HG03442 (cell line): ENCODE data around the gene TAS1R2.

Source experiments
- ATAC-seq: cut with Tn5 transposase; IDR thresholded peaks from one replicate; pipeline ENCODE4 v1.9.1; 2021; ENCODE audit warnings: mild to moderate bottlenecking, moderate library complexity; ENCODE audit not compliant: unreplicated experiment

Gene TAS1R2

DNA sequence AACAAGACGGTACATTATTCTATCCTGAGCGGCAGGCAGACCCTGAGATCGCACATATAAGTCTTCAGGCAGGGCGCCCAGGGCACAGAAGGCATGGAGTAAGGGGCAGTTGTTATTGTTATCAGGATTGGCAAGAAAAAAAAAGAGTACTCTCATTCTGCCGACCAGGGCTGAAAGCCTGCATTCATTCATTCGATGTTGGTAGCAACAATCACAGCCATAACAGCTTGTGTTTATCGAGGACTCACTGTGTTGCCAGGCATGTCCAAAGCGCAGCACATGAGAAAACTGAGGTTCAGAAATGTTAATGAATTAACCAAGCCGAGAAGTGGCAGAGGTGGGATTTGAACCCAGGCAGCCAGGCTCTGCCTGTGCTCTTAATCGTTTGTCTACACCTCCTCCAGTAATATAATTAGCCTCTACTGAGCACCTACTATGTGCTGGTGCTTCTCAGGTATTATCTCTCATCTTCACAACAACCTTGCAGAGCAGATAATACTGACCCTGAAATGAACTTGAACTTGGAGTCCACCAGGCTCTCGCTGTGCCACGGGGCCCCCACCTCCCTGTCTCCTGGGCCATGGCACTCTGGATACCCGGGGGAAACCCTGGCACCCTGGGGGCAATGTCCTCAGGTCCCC is 56.2 kb downstream of the TAS1R2 start:
- no peak for ATAC-seq

DNA sequence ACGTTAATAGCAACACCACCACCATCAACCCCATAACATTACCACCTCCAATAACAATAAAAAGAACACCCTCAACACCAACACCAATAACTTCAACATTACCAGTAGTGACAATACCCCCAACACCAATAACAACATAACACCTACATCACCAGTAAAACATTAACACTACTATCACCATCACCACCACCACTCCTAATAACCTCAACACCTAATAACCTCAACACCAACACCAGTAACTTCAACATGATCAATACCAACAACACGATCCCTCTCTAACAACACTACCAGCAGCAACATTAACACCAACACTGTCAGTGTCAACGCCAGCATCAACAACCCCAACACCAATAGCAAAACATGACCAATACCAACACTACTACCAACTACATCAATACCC is 57.2 kb downstream of the TAS1R2 start:
- no peak for ATAC-seq

DNA sequence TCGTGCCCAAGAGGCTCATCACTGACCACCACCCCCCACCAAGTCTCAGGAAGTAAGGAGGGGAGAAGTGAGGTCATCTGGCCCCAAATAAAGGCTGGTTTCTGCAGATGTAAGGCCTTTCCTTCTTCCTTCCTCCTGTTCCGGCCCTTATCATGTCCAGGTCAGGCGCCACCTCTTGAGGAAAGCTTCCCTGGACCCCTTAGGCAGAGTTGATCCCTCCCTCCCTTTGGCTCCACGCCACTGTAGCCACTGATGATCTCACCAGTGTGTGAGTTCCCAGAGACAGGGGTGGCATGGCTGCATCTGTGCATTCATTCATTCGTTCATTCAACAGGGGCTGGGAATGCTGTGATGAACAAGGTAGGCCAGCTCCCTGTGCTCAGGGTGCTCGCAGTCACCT is 59.2 kb downstream of the TAS1R2 start:
- no peak for ATAC-seq

DNA sequence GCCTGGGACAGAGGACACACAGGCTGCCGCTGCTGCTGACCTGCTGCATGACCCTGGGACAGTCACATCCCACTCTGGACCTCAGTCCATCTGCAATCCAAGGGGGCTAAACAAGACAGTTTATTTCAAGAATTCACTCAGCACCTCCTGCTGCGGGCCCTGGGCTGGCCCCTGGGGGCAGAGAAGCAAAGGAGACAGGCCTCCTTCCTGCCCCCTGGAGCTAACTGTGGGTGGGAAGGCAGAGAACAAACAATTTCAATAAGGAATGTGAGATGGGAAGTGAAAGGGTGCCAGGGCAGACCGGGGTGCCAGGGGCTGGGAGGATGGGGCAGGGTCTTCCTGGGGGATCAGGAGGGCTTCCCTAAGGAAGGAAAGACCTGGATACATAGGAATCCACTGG is 60.0 kb downstream of the TAS1R2 start:
- ATAC-seq, result no peak

DNA sequence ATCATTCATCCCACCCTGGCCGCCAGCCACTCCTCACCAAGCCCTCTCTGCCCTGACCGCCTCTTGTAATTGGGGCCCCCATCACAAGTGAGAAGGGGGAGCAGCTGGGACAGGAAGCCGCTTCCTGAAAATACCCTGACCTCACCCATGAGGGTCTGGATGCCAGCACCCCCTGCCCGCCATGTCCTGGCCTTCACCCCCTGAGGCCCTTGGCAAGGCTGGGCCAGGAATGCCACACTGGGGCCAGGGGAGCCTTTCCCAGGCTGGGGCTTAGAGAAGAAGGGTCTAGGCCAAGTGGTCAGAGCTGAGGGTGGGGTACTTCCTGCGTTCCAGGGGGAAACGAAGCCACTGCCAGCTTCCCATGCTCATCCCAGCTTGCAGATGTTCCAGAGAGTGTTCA is 60.5 kb downstream of the TAS1R2 start:
- no peak for ATAC-seq

DNA sequence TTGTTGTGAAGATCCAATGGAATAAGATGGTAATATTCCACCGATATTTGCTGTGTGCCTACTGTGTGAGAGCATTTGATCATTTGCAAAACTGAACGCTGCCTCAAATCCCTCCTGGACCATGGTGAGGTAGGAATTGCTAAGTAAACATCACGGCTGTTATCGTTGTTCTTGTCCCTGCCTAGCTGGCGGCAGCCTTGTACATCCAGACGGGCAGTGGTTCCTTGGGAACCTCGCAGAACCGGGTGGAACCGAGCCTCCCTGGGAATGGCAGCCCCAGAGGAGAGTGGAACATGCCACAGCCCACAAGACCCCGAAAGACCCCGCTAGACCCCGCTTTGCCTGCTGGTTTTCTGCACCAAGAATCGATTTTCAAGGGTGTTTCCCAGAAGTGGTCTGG is 60.9 kb downstream of the TAS1R2 start:
- no peak for ATAC-seq

DNA sequence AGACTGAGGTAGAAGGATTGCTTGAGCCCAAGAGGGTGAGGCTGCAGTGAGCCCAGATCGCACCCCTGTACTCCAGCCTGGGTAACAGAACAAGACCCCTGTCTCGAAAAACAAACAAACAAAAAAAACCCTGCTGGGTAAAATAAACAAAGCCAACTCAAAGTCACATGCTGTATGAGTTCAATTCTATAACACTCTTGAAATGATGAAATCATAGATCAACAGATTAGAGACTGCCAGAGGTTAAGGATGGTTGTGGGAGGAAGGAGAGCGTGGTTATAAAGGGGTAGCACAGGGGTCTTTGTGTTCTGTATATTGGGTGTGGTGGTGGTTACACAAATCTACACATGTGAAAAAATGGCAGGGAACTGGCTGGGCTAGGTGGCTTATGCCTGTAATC is 62.5 kb downstream of the TAS1R2 start:
- no peak for ATAC-seq

DNA sequence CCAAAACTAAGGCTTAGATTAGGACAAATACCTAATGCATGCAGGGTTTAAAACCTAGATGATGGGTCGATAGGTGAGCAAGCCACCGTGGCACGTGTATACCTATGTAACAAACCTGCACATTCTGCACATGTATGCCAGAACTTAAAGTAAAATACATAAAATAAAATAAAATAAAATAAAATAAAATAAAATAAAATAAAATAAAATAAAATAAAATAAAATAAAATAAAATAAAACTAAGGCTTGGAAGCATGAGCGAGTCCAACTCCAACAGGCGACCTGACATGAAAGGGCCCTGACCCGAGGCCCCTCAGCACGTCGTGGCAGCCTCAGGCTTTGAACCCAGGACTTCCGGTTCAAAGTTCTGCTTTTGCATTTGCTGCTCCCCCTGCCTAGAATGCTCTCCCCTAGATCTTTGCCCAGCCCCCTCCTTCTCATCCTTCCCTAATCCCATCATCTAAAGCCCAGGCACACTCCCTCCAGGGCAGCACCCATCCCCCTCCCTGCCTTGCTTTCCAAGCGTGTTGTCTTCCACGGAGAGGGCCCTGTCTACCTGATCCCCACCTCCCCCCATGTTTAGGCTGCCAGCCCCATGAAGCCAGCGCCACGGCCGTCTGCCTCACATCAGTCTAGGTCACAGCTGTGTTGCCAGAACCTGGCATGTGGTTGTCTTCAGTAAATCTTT is 64.3 kb downstream of the TAS1R2 start:
- no peak for ATAC-seq

DNA sequence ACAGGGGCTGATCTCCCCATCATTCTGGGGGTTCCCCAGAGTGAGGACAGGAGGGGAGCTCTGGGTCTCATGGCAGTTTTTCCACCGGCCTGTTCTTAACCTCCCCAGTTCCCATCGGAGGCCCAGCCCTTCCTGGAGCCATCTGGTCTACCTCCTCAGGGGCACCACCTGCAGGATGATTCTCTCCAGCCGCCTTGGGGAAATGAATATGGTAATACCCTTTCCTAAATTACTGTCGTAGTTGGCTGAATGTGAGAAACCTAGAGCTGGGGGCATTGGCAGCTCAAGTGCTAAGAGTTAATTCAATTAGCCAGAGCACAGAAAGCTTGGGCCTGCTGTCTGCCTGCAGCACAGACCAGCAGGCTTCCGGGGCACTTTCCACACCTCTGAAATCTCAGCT is 64.9 kb downstream of the TAS1R2 start:
- no peak for ATAC-seq

DNA sequence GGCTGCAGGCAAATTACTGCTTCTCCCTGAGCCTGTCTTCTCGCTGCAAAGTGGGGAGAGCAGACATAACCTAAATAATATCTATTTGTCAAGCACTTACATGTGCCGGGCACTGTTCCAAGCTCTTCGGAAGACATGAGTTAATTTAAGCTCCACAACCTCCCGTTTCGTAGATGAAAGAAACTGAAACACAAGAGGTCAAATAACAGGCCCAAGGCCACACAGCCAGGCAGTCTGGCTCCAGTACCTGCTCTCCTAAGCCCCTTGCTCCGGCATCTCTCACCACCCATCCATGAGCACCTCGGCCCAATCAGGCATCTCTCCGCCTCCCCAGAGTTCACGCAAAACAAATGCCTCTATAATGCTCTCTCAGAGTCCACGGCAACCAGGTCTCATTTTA is 65.4 kb downstream of the TAS1R2 start:
- ATAC-seq, result no peak

DNA sequence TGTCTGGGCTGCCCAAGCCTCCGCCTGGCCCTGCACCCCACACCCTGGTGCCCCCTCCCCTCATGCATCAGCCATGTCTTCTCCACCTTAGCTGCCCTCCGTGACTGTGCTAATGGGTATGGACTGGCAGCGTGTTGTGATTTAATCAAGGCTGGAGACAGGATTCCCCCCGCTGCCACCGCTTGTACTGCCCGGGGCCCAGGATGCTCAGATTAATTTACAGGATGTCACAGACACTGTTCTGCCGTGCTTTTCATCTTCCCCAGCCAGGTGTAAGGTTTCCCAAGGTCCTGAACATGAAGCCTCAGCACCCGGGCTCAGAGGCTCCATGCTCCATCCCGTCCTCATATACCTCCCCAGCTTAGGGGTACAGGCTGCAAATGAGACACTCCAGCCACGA is 66.3 kb downstream of the TAS1R2 start:
- no peak for ATAC-seq

DNA sequence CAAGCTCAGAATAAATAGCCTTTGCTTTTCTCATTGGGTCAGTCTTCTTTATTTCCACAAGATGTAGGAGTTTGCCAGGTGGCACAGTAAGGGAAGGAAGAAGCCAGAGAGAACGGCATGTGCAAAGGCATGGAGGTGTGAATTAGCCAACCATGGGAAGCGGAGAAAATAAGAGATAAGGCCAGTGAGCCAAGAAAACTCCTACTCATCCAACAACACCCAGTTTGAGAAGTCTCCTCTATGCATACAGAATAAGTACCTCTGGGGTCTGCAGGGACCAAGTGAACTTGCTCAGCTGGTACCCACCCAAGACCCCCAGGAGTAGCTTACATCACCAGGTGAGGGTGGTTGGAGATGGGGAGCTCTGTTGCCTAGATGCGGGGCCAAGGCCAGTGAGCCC is 66.7 kb downstream of the TAS1R2 start:
- ATAC-seq, result no peak
